ENCODE measurements around the gene SPO11.
A peak's percentile ranks its signal among the peaks of the same experiment; 100 is the strongest.

Gene SPO11

GRCh38 chr20:57387945-57388371 is 58.4 kb downstream of the SPO11 start:
- no peak for DNase-seq (ENCODE audit: low read depth in 1 of 2, low spot score in 1 of 2)
- no peaks in the 10 kb centered on the region for H3K27me3 ChIP-seq (ENCODE audit: insufficient read depth, poor library complexity, severe bottlenecking)
- TF ChIP-seq, protein P1, sequence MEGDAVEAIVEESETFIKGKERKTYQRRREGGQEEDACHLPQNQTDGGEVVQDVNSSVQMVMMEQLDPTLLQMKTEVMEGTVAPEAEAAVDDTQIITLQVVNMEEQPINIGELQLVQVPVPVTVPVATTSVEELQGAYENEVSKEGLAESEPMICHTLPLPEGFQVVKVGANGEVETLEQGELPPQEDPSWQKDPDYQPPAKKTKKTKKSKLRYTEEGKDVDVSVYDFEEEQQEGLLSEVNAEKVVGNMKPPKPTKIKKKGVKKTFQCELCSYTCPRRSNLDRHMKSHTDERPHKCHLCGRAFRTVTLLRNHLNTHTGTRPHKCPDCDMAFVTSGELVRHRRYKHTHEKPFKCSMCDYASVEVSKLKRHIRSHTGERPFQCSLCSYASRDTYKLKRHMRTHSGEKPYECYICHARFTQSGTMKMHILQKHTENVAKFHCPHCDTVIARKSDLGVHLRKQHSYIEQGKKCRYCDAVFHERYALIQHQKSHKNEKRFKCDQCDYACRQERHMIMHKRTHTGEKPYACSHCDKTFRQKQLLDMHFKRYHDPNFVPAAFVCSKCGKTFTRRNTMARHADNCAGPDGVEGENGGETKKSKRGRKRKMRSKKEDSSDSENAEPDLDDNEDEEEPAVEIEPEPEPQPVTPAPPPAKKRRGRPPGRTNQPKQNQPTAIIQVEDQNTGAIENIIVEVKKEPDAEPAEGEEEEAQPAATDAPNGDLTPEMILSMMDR (IDR thresholded peaks at IDR 0.05; ENCODE audit: insufficient read depth, low read length) = no peak
- TF ChIP-seq SPI1 (IDR thresholded peaks at IDR 0.05; ENCODE audit: borderline replicate concordance, low read depth) (no peak), POLR2AphosphoS5 (IDR thresholded peaks at IDR 0.05; ENCODE audit: low read depth) (no peak), GABPA (IDR thresholded peaks at IDR 0.05; ENCODE audit: low read depth) (no peak), REST (IDR thresholded peaks at IDR 0.05; ENCODE audit: insufficient replicate concordance, low read depth) (no peak)
- H3K4me3 ChIP-seq (replicated peaks; ENCODE audit: insufficient read depth, low read length) = no peak overlapping the region
- H3K27ac ChIP-seq (replicated peaks) = no peak overlapping the region

- Histone ChIP-seq H3K27me3 (ENCODE audit: insufficient read depth, poor library complexity, severe bottlenecking) (no peaks in the 10 kb centered on the region), H3K4me3 (replicated peaks; ENCODE audit: insufficient read depth, low read length) (no peak overlapping the region), H3K27ac (replicated peaks) (0 out of 2 replicates have a peak overlapping the region, but pooled peaks have one; percentile 15)
- no peak for TF ChIP-seq GABPA (IDR thresholded peaks at IDR 0.05; ENCODE audit: low read depth)
- no peak for TF ChIP-seq POLR2AphosphoS5 (IDR thresholded peaks at IDR 0.05; ENCODE audit: low read depth)
- TF ChIP-seq, protein P1 (IDR thresholded peaks at IDR 0.05; ENCODE audit: insufficient read depth, low read length) = no peak
- no peak for TF ChIP-seq REST (IDR thresholded peaks at IDR 0.05; ENCODE audit: insufficient replicate concordance, low read depth)
- TF ChIP-seq SPI1 (IDR thresholded peaks at IDR 0.05; ENCODE audit: borderline replicate concordance, low read depth) = no peak
- no peak for DNase-seq (ENCODE audit: low read depth in 1 of 2, low spot score in 1 of 2)
Measured at GRCh38 chr20:57388953-57389694, 59.5 kb downstream of the SPO11 start.

GRCh38 chr20:57389695-57390603 is 60.3 kb downstream of the SPO11 start:
- DNase-seq (ENCODE audit: low read depth in 1 of 2, low spot score in 1 of 2) = no peak
- Histone ChIP-seq H3K27ac (replicated peaks) (peak overlapping the region; percentile 15; the same call in 1 of the 2 replicates), H3K4me3 (replicated peaks; ENCODE audit: insufficient read depth, low read length) (no peak overlapping the region), H3K27me3 (ENCODE audit: insufficient read depth, poor library complexity, severe bottlenecking) (no peaks in the 10 kb centered on the region)
- no peak for TF ChIP-seq SPI1 (IDR thresholded peaks at IDR 0.05; ENCODE audit: borderline replicate concordance, low read depth)
- TF ChIP-seq POLR2AphosphoS5 (IDR thresholded peaks at IDR 0.05; ENCODE audit: low read depth) = no peak
- no peak for TF ChIP-seq REST (IDR thresholded peaks at IDR 0.05; ENCODE audit: insufficient replicate concordance, low read depth)
- no peak for TF ChIP-seq GABPA (IDR thresholded peaks at IDR 0.05; ENCODE audit: low read depth)
- TF ChIP-seq, protein P1 (IDR thresholded peaks at IDR 0.05; ENCODE audit: insufficient read depth, low read length) = no peak

All from HL-60 (cell line).